Naive thymus-derived CD4-positive, alpha-beta T cell (primary cell): ENCODE measurements around the gene DNAH11. TPM values are rescaled to one million over a fixed set of nuclear protein-coding genes. Genes with fewer than 3 reads are reported as not detected.
A peak's percentile ranks its signal among the peaks of the same experiment; 100 is the strongest.

Experiments
- ATAC-seq: fragments of 150-1000 bp; cut with Tn5 transposase; 2 replicates; pipeline ENCODE4 v1.10.0; 2021; ENCODE audit warnings: mild to moderate bottlenecking, moderate library complexity
- CTCF ChIA-PET: fragments of 350-600 bp; sonication (Branson Sonifier 250); formaldehyde crosslinking; loops from one replicate; lab custom pipeline; 2021; ENCODE audit warnings: antibody characterized with exemption; lab: Charles Lee
- POLR2A ChIA-PET: fragments of 350-600 bp; sonication (Branson Sonifier 250); formaldehyde crosslinking; loops from one replicate; lab custom pipeline; 2021; ENCODE audit warnings: antibody characterized with exemption, inconsistent platforms; lab: Charles Lee
- DNase-seq, 9 donors: peaks; one replicate each; pipeline versions ENCODE4 v3.0.0 to v3.0.0-alpha.2; 2020 to 2022; ENCODE audit warnings: mixed read lengths in 1 of 9
- H3K27ac ChIP-seq: one replicate; pipeline ENCODE4 v1.7.0; 2013; ENCODE audit warnings: mild to moderate bottlenecking, low read depth, low read length, moderate library complexity
- H3K27me3 ChIP-seq, 2 donors: one replicate each; pipeline ENCODE4 v1.7.0; 2013; ENCODE audit warnings: low read length in 2 of 2, mild to moderate bottlenecking in 2 of 2, moderate library complexity in 2 of 2; ENCODE audit not compliant: control insufficient read depth in 2 of 2, insufficient read depth in 2 of 2
- H3K36me3 ChIP-seq, 3 experiments: 1 replicate in 2 of 3; 2 replicates in 1 of 3; pipeline ENCODE4 v1.7.0; 2013; ENCODE audit warnings: low read length in 3 of 3, mild to moderate bottlenecking in 3 of 3, moderate library complexity in 1 of 3; ENCODE audit not compliant: insufficient read depth in 3 of 3, control insufficient read depth in 2 of 3
- H3K4me1 ChIP-seq, 2 donors: one replicate each; pipeline ENCODE4 v1.7.0; 2013; ENCODE audit warnings: low read length in 2 of 2, mild to moderate bottlenecking in 2 of 2, moderate library complexity in 1 of 2; ENCODE audit not compliant: control insufficient read depth in 2 of 2, insufficient read depth in 2 of 2
- H3K4me3 ChIP-seq: 2 replicates; pipeline ENCODE4 v1.7.0; 2013; ENCODE audit warnings: mild to moderate bottlenecking, low read length
- H3K9me3 ChIP-seq, 3 experiments: 1 replicate in 2 of 3; 2 replicates in 1 of 3; pipeline ENCODE4 v1.7.0; 2013; ENCODE audit warnings: low read length in 3 of 3; ENCODE audit not compliant: control insufficient read depth in 2 of 3
- H3K27ac Mint-ChIP-seq, 9 donors: one replicate each; pipeline ENCODE4 v1.8.0; 2020 to 2022; ENCODE audit warnings: mixed read lengths in 9 of 9, mild to moderate bottlenecking in 8 of 9, moderate library complexity in 5 of 9, inconsistent platforms in 2 of 9
- H3K27me3 Mint-ChIP-seq, 5 donors: one replicate each; pipeline ENCODE4 v1.8.0; 2021 to 2022; ENCODE audit warnings: mixed read lengths in 5 of 5, mild to moderate bottlenecking in 1 of 5
- H3K36me3 Mint-ChIP-seq, 5 donors: one replicate each; pipeline ENCODE4 v1.8.0; 2020 to 2022; ENCODE audit warnings: mixed read lengths in 5 of 5, mild to moderate bottlenecking in 3 of 5, inconsistent platforms in 1 of 5
- H3K4me1 Mint-ChIP-seq, 7 donors: one replicate each; pipeline ENCODE4 v1.8.0; 2020 to 2022; ENCODE audit warnings: mixed read lengths in 7 of 7, mild to moderate bottlenecking in 3 of 7, inconsistent platforms in 1 of 7
- H3K4me3 Mint-ChIP-seq, 10 donors: one replicate each; pipeline ENCODE4 v1.8.0; 2020 to 2022; ENCODE audit warnings: mild to moderate bottlenecking in 10 of 10, mixed read lengths in 10 of 10, moderate library complexity in 6 of 10, inconsistent platforms in 2 of 10
- H3K9me3 Mint-ChIP-seq, 11 donors: one replicate each; pipeline ENCODE4 v1.8.0; 2020 to 2022; ENCODE audit warnings: mixed read lengths in 11 of 11, mild to moderate bottlenecking in 4 of 11, inconsistent platforms in 1 of 11, moderate library complexity in 1 of 11
- intact Hi-C, 2 donors: fragments of 100-400 bp; cut with micrococcal nuclease; formaldehyde crosslinking; loops; one replicate each; pipeline ENCODE4 v1.15.1; 2023
- polyA plus RNA-seq, 2 donors: library from polyadenylated mRNA; unstranded; fragments of 300-500 nt; fragmentation: Illumina TruSeq; gene quantifications; one replicate each; pipeline ENCODE4 v1.2.3, GENCODE V29; 2021
- total RNA-seq, 6 experiments: library from RNA in 5 of 6; stranded (reverse) in 5 of 6; gene quantifications; 1 replicate in 5 of 6; 2 replicates in 1 of 6; pipeline ENCODE4 v1.2.3 and lab custom pipeline; 2021 to 2026

DNAH11 gene
- total and polyA plus RNA-seq, 7 experiments from 2014 or later = 0.02 to 8.1 (median 0.22) TPM; not detected in 1

GRCh38 chr7:21947946-21948345 is 405.1 kb downstream of the DNAH11 start:
- ATAC-seq (no peak), DNase-seq (no peak)
- Mint-ChIP-seq H3K36me3 (peaks cover 0 to 3% (median 0%) of the 10 kb centered on the region in 5 donors), H3K27ac (peak overlapping the region in 7 of 9 donors; percentile 5 to 76 (median 45)), H3K9me3 (no peaks in the 10 kb centered on the region), H3K27me3 (peaks cover 0 to 24% (median 0%) of the 10 kb centered on the region in 5 donors), H3K4me1 (peaks cover 13 to 56% (median 41%) of the 10 kb centered on the region in 7 donors), H3K4me3 (peak overlapping the region in 4 of 10 donors; percentile 3 to 37 (median 16))
- H3K27ac ChIP-seq = no peak overlapping the region
- peaks cover 0 to 21% of the 10 kb centered on the region in 2 donors for H3K4me1 ChIP-seq
- H3K36me3 ChIP-seq = peaks cover 0 to 3% (median 0%) of the 10 kb centered on the region in 3 experiments
- intact Hi-C loops = loop anchor here (2.0 to 10.0 kb wide), 3 partner anchors 49 to 1159 kb away; partner anchors contain the start of genes HYCC1 (in 1 of the 2) and KLHL7 (in 1 of the 2)
- ChIA-PET POLR2A (interaction anchor here (0.6 to 0.7 kb wide), 2 partner anchors 17 to 35 kb away, joined by 3 read pairs; no protein-coding TSS in a partner anchor), CTCF (no interaction called here)
- H3K27me3 ChIP-seq = no peaks in the 10 kb centered on the region
- H3K4me3 ChIP-seq = no peak overlapping the region
- no peaks in the 10 kb centered on the region for H3K9me3 ChIP-seq

- ATAC-seq = no peak
- peak overlapping the region in 7 of 9 donors; percentile 5 to 76 (median 43) for H3K27ac Mint-ChIP-seq
- H3K27me3 Mint-ChIP-seq = peaks cover 0 to 24% (median 0%) of the 10 kb centered on the region in 5 donors
- intact Hi-C loops = loop anchor here (5.0 to 10.0 kb wide), 2 partner anchors 1066 to 1159 kb away; partner anchors contain the start of genes HYCC1 (in 1 of the 2) and KLHL7 (in 1 of the 2)
- peaks cover 0 to 3% (median 0%) of the 10 kb centered on the region in 3 experiments for H3K36me3 ChIP-seq
- ChIA-PET CTCF (interaction anchor here (0.6 kb wide), 2 partner anchors 12 to 821 kb away, joined by 3 to 4 read pairs; no protein-coding TSS in a partner anchor), POLR2A (interaction anchor here (0.6 to 1.4 kb wide), 2 partner anchors 34 to 521 kb away, joined by 3 read pairs; partner anchors contain the start of gene SP4)
- H3K4me3 ChIP-seq = no peak overlapping the region
- H3K4me3 Mint-ChIP-seq = peak overlapping the region in 3 of 10 donors; percentile 3 to 37 (median 11)
- no peaks in the 10 kb centered on the region for H3K9me3 ChIP-seq
- peaks cover 12 to 52% (median 37%) of the 10 kb centered on the region in 7 donors for H3K4me1 Mint-ChIP-seq
- H3K27ac ChIP-seq = no peak overlapping the region
- peaks cover 0 to 3% (median 0%) of the 10 kb centered on the region in 5 donors for H3K36me3 Mint-ChIP-seq
- DNase-seq = no peak
- H3K9me3 Mint-ChIP-seq = no peaks in the 10 kb centered on the region
- H3K27me3 ChIP-seq = no peaks in the 10 kb centered on the region
- H3K4me1 ChIP-seq = peaks cover 0 to 21% of the 10 kb centered on the region in 2 donors
Measured at GRCh38 chr7:21948364-21948763, 405.5 kb downstream of the DNAH11 start.

GRCh38 chr7:21948887-21949540 is 406.2 kb downstream of the DNAH11 start:
- no peak for DNase-seq
- Mint-ChIP-seq H3K36me3 (peaks cover 0 to 3% (median 0%) of the 10 kb centered on the region in 5 donors), H3K27ac (peak overlapping the region in 7 of 9 donors; percentile 5 to 76 (median 45)), H3K27me3 (peaks cover 0 to 26% (median 0%) of the 10 kb centered on the region in 5 donors), H3K4me1 (peaks cover 12 to 47% (median 35%) of the 10 kb centered on the region in 7 donors), H3K4me3 (peak overlapping the region in 3 of 10 donors; percentile 3 to 11 (median 7)), H3K9me3 (no peaks in the 10 kb centered on the region)
- Histone ChIP-seq H3K9me3 (no peaks in the 10 kb centered on the region), H3K4me3 (no peak overlapping the region), H3K36me3 (peaks cover 0 to 3% (median 0%) of the 10 kb centered on the region in 3 experiments), H3K4me1 (peaks cover 0 to 14% of the 10 kb centered on the region in 2 donors), H3K27me3 (no peaks in the 10 kb centered on the region), H3K27ac (no peak overlapping the region)
- POLR2A ChIA-PET = interaction anchor here (0.6 to 1.4 kb wide), 3 partner anchors 11 to 521 kb away, joined by 3 read pairs; partner anchors contain the start of gene SP4
- CTCF ChIA-PET = interaction anchor here (0.6 kb wide), 2 partner anchors 11 to 821 kb away, joined by 3 to 4 read pairs; no protein-coding TSS in a partner anchor
- ATAC-seq = no peak
- intact Hi-C loops = loop anchor here (5.0 to 10.0 kb wide), 2 partner anchors 1066 to 1158 kb away; partner anchors contain the start of genes HYCC1 (in 1 of the 2) and KLHL7 (in 1 of the 2)

Other genes with a start within 250 kb of the DNAH11 start
- gene SP4, start 115.0 kb upstream of the DNAH11 start, total RNA-seq = 10 to 100 TPM; 41.9 to 48.5 (median 45.8) TPM
- 10 to 100 TPM; 13.6 to 15.9 TPM for gene SP4, start 115.0 kb upstream of the DNAH11 start, polyA plus RNA-seq